SK-N-SH (cell line): ENCODE measurements around the gene SRP19. TPM values are rescaled to one million over a fixed set of nuclear protein-coding genes. Genes with fewer than 3 reads are reported as not detected.

Experiments used
- CTCF ChIA-PET: fragments of 300-600, 350-600 bp; formaldehyde crosslinking; extraction: SDS; loops from one replicate; lab custom pipeline; 2021; lab: Yijun Ruan, JAX
- POLR2A ChIA-PET: fragments of 350-600 bp; sonication (Branson Sonifier 250); formaldehyde crosslinking; extraction: SDS; loops from one replicate; lab custom pipeline; 2020; ENCODE audit warnings: antibody characterized with exemption, inconsistent platforms; lab: Yijun Ruan, JAX
- DNase-seq: peaks from one replicate; pipeline ENCODE4 v3.0.0; 2012
- H2AFZ ChIP-seq: fragments of 200-600 bp; sonication (generic); 2 replicates; pipeline ENCODE4 v1.8.1; 2016; ENCODE audit warnings: antibody characterized with exemption, mild to moderate bottlenecking, low read depth
- H3F3A ChIP-seq: fragments of 200-600 bp; sonication (generic); replicated peaks from 2 replicates; pipeline ENCODE3; 2016; ENCODE audit warnings: antibody characterized with exemption, mild to moderate bottlenecking; ENCODE audit not compliant: insufficient read depth
- H3K27ac ChIP-seq, 2 experiments: fragments of 200-500 bp in 1 of 2; fragments of 200-600 bp in 1 of 2; sonication (Bioruptor generic) in 1 of 2; sonication (generic), shearing (Covaris generic) in 1 of 2; 2 replicates each; pipeline versions ENCODE4 v1.5.1 to v1.6.1; 2014 to 2016; ENCODE audit warnings: low read depth in 2 of 2, inconsistent platforms in 1 of 2, low read length in 1 of 2, mild to moderate bottlenecking in 1 of 2, mixed read lengths in 1 of 2
- H3K27me3 ChIP-seq: fragments of 200-600 bp; sonication (generic), shearing (Covaris generic); 2 replicates; pipeline ENCODE4 v1.6.1; 2016; ENCODE audit warnings: mixed run types; ENCODE audit not compliant: insufficient read depth
- H3K36me3 ChIP-seq, 2 experiments: fragments of 200-500 bp in 1 of 2; fragments of 200-600 bp in 1 of 2; sonication (Bioruptor generic) in 1 of 2; sonication (generic) in 1 of 2; replicated peaks in 1 of 2; 2 replicates each; pipeline versions ENCODE3 to v1.5.1; 2014 to 2016; ENCODE audit warnings: low read length in 1 of 2, mild to moderate bottlenecking in 1 of 2; ENCODE audit not compliant: insufficient read depth in 2 of 2, control insufficient read depth in 1 of 2
- H3K4me1 ChIP-seq, 2 experiments: fragments of 200-500 bp in 1 of 2; fragments of 200-600 bp in 1 of 2; sonication (Bioruptor generic) in 1 of 2; sonication (generic), shearing (Covaris generic) in 1 of 2; 2 replicates each; pipeline versions ENCODE4 v1.5.1 to v1.6.1; 2014 to 2016; ENCODE audit warnings: low read depth in 1 of 2, low read length in 1 of 2, mixed run types in 1 of 2; ENCODE audit not compliant: insufficient read depth in 2 of 2, control insufficient read depth in 1 of 2
- H3K4me2 ChIP-seq: fragments of 200-600 bp; sonication (generic), shearing (Covaris generic); 2 replicates; pipeline ENCODE4 v1.6.1; 2017; ENCODE audit warnings: mixed run types
- H3K4me3 ChIP-seq, 2 experiments: fragments of 200-500 bp in 1 of 2; fragments of 200-600 bp in 1 of 2; sonication (Bioruptor generic) in 1 of 2; sonication (generic), shearing (Covaris generic) in 1 of 2; 2 replicates each; pipeline versions ENCODE4 v1.5.1 to v1.8.1; 2014 to 2016; ENCODE audit warnings: low read depth in 2 of 2, inconsistent platforms in 1 of 2, low read length in 1 of 2, mild to moderate bottlenecking in 1 of 2, mixed read lengths in 1 of 2, moderate library complexity in 1 of 2
- H3K79me2 ChIP-seq: fragments of 200-600 bp; sonication (generic); 2 replicates; pipeline ENCODE4 v1.8.1; 2017; ENCODE audit warnings: mild to moderate bottlenecking; ENCODE audit not compliant: insufficient read depth
- H3K9ac ChIP-seq: fragments of 200-600 bp; sonication (generic); 2 replicates; pipeline ENCODE4 v1.6.1; 2017; ENCODE audit warnings: mixed run types
- H3K9me2 ChIP-seq: fragments of 200-600 bp; sonication (generic); 2 replicates; pipeline ENCODE4 v1.6.1; 2017; ENCODE audit warnings: mixed run types
- H3K9me3 ChIP-seq: fragments of 200-600 bp; sonication (generic); 2 replicates; pipeline ENCODE4 v1.6.1; 2017; ENCODE audit warnings: mixed run types, mild to moderate bottlenecking, moderate library complexity
- H4K20me1 ChIP-seq: fragments of 200-600 bp; sonication (generic); 2 replicates; pipeline ENCODE4 v1.6.1; 2017; ENCODE audit warnings: mild to moderate bottlenecking, mixed run types; ENCODE audit not compliant: insufficient read depth
- CHD2 ChIP-seq: fragments of 150-350 bp; IDR thresholded peaks from 2 replicates; pipeline ENCODE4 v1.6.1; 2018; ENCODE audit warnings: low read length; ENCODE audit not compliant: partially characterized antibody
- CTCF ChIP-seq: fragments of 200-600 bp; sonication (generic); IDR thresholded peaks from 2 replicates; pipeline ENCODE4 v1.6.1; 2017; ENCODE audit warnings: antibody characterized with exemption, mild to moderate bottlenecking, moderate library complexity
- FOXM1 ChIP-seq: IDR thresholded peaks from 2 replicates; pipeline ENCODE4 v1.4.0; 2012; ENCODE audit warnings: low read depth, mild to moderate bottlenecking
- IRF3 ChIP-seq: fragments of 150-350 bp; IDR thresholded peaks from 2 replicates; pipeline ENCODE4 v1.6.1; 2016; ENCODE audit warnings: mild to moderate bottlenecking, low read depth, low read length
- JUND ChIP-seq: IDR thresholded peaks from 2 replicates; pipeline ENCODE4 v1.4.0; 2012
- MEF2A ChIP-seq: IDR thresholded peaks from 2 replicates; pipeline ENCODE4 v1.4.0; 2012; ENCODE audit warnings: low read depth, borderline replicate concordance
- NRF1 ChIP-seq: IDR thresholded peaks from 2 replicates; pipeline ENCODE4 v1.6.1; 2012; ENCODE audit warnings: low read depth, mild to moderate bottlenecking, low read length
- REST ChIP-seq: IDR thresholded peaks from 2 replicates; pipeline ENCODE4 v1.6.1; 2012; ENCODE audit warnings: mild to moderate bottlenecking, low read depth, low read length, moderate library complexity
- TAF1 ChIP-seq: IDR thresholded peaks from 2 replicates; pipeline ENCODE4 v1.6.1; 2012; ENCODE audit warnings: low read depth, mild to moderate bottlenecking, low read length, moderate library complexity, borderline replicate concordance
- USF2 ChIP-seq: fragments of 150-350 bp; IDR thresholded peaks from 2 replicates; pipeline ENCODE4 v1.6.1; 2017; ENCODE audit warnings: antibody characterized with exemption, low read length, low read depth, borderline replicate concordance
- YY1 ChIP-seq: IDR thresholded peaks from 2 replicates; pipeline ENCODE4 v1.4.0; 2012; ENCODE audit warnings: low read depth, mild to moderate bottlenecking
- WGBS: methylation state at CpG from one replicate; pipeline ENCODE4 v1.1.6; 2017; ENCODE audit warnings: low lambda C conversion rate; 5-methylcytosine and 5-hydroxymethylcytosine counted together
- polyA plus RNA-seq, 3 experiments: library from polyadenylated mRNA; depleted of rRNA; stranded (reverse); fragments of >200 nt; gene quantifications; 2 replicates each; pipeline ENCODE4 v1.2.3, GENCODE V29; 2012

The SRP19 gene
- polyA plus RNA-seq, 1 of the 3 experiments (the other 2 are of a cell fraction), result 46.4 TPM

- CTCF ChIA-PET, result interaction anchor here (1.4 to 1.6 kb wide), 2 partner anchors 9 to 333 kb away, joined by 3 read pairs; no protein-coding TSS in a partner anchor
- Histone ChIP-seq H3K9ac (no peak overlapping the region), H2AFZ (no peak overlapping the region), H3K4me1 (no peaks in the 10 kb centered on the region), H3K79me2 (peaks cover 27% of the 10 kb centered on the region), H3K27ac (no peak overlapping the region), H3K4me2 (no peak overlapping the region), H3F3A (peaks cover 4% of the 10 kb centered on the region), H3K36me3 (peaks cover 69 to 78% of the 10 kb centered on the region in 2 experiments), H3K9me3 (no peaks in the 10 kb centered on the region), H3K4me3 (no peak overlapping the region), H3K9me2 (no peaks in the 10 kb centered on the region), H4K20me1 (peaks cover 3% of the 10 kb centered on the region; the same call in 1 of the 2 replicates), H3K27me3 (no peaks in the 10 kb centered on the region)
- no peak for DNase-seq
- POLR2A ChIA-PET, result no interaction called here
- WGBS, result 98% methylated on average over 3 of the region's 3 CpGs
- TF ChIP-seq CHD2 (no peak), REST (no peak), CTCF (no peak), USF2 (no peak), TAF1 (no peak), JUND (no peak), MEF2A (no peak), FOXM1 (no peak), NRF1 (no peak), IRF3 (no peak), YY1 (no peak)
These were observed 23.9 kb downstream of the SRP19 start for GRCh38 chr5:112885001-112885400.
